Measurements from ENCODE around the gene DEDD. TPM values are rescaled to one million over a fixed set of nuclear protein-coding genes. Genes with fewer than 3 reads are reported as not detected.

DEDD gene, protein sequence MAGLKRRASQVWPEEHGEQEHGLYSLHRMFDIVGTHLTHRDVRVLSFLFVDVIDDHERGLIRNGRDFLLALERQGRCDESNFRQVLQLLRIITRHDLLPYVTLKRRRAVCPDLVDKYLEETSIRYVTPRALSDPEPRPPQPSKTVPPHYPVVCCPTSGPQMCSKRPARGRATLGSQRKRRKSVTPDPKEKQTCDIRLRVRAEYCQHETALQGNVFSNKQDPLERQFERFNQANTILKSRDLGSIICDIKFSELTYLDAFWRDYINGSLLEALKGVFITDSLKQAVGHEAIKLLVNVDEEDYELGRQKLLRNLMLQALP
- polyA plus RNA-seq: 10 to 100 TPM; 22.7 to 31.8 (median 24.6) TPM
- long read RNA-seq, donor 1: 0 reads
- long read RNA-seq, donor 2, partial matches to known transcripts: 0 of 5 reads
- long read RNA-seq, donor 2, other reads (novel, unspliced or antisense): 0 of 5 reads
- long read RNA-seq, donor 3, partial matches to known transcripts: 0 of 3 reads
- long read RNA-seq, donor 3, other reads (novel, unspliced or antisense): 0 of 3 reads
- long read RNA-seq, donor 4: 0 reads
- long read RNA-seq, donor 5: 0 reads
- long read RNA-seq, donor 6, partial matches to known transcripts: 0 of 4 reads
- long read RNA-seq, donor 6, other reads (novel, unspliced or antisense): 0 of 4 reads
- long read RNA-seq, donor 7: 0 reads
- long read RNA-seq, donor 8: 0 reads
- long read RNA-seq, donor 9: 0 reads
- long read RNA-seq, donor 10, transcript DEDD-202 (6 exons, 2,345 nt): major isoform, 6 of 6 reads
- long read RNA-seq, donor 10, partial matches to known transcripts: 0 of 6 reads
- long read RNA-seq, donor 10, other reads (novel, unspliced or antisense): 0 of 6 reads

DNA sequence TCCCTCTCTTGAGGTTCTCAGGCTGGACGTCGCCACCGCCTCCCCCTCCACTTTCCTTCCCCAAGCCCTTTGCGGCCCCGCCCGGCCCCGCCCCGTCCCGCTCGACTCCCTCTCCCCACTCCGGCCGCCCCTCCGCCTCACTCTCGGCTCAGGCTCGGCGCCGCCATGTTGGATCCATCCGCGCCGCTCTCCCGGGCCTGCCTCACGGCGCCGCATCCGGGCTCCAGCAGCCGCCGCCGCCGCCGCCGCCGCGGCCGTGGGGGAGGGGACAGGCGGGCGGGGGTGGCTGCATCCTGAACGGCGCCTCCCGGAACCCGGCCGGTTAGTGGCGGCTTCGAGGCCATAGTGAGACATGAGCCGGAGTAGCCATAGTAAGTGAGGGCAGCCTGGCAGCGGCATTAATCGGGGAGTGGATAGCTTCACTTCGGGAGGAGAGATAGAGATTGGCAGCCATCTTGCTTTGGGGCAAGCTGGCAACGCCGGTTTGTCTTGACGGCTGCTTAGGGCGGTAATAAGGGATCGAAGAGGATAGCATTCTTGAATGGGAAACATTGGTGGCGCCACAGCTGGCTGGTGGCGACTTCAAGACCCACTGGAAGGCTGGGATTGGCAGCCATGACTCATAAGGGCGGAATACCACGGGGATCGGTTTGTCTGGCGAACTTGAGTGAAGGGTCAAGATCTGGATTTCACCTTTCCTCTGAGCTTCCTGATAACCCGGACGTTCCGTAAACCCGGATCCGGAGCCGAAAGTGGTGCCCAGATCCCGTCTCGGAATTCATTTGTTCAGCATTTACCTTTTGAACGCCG, at the start of gene DEDD:
Gene DEDD (minus strand): TSS at position 258 of the 810 bp plus-strand sequence. CDS start 8,205 bp downstream, outside the sequence.
- 1% methylated on average over 64 to 68 of the region's 68 CpGs for WGBS, 3 donors
- FAIRE-seq (no peak), DNase-seq (peak; percentile 96 to 97)
- Histone ChIP-seq H3K9me3 (ENCODE audit: control insufficient read depth in 2 of 2, insufficient read depth in 1 of 2, low read depth in 1 of 2, low read length in 1 of 2) (no peaks in the 10 kb centered on the region), H3K27me3 (ENCODE audit: control insufficient read depth in 3 of 3, insufficient read depth in 3 of 3, low read length in 3 of 3) (no peaks in the 10 kb centered on the region), H3K4me3 (ENCODE audit: low read depth in 1 of 3, low read length in 3 of 3) (peak within 1 kb of the TSS; percentile 56 to 71 (median 71)), H3K36me3 (ENCODE audit: control insufficient read depth in 3 of 3, insufficient read depth in 2 of 3, low read depth in 1 of 3, low read length in 3 of 3) (peaks cover 0 to 16% (median 4%) of the 10 kb centered on the region in 3 donors), H3K27ac (ENCODE audit: low read depth in 1 of 3, low read length in 2 of 3) (peak within 1 kb of the TSS; percentile 84 to 88 (median 87)), H3K4me1 (ENCODE audit: control insufficient read depth in 3 of 3, insufficient read depth in 2 of 3, low read depth in 1 of 3, low read length in 2 of 3) (peaks cover 0 to 9% (median 6%) of the 10 kb centered on the region in 3 donors)

DNA sequence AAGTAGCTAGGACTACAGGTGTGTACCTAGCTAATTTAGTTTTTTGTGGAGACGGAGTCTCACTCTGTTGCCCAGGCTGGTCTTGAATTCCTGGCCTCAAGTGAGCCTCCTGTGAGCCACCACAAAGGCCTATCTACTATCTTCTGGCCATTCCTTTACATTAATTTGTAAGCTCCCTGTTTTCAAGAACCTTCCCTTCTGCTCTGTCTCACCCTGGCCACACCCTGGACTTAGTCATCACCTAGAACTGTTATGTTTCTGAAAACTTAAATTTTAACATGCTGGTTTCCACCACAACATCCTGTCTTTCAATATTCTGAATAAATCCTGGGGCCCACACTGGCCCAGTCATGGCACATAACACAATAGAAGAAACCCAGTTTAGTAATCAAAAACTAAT, 49.7 kb upstream of the DEDD start:
- peak in 1 of 2 donors; percentile 52 for DNase-seq
- Histone ChIP-seq H3K36me3 (ENCODE audit: control insufficient read depth in 3 of 3, insufficient read depth in 2 of 3, low read depth in 1 of 3, low read length in 3 of 3) (no peaks in the 10 kb centered on the region), H3K4me3 (ENCODE audit: low read depth in 1 of 3, low read length in 3 of 3) (no peak overlapping the region), H3K27me3 (ENCODE audit: control insufficient read depth in 3 of 3, insufficient read depth in 3 of 3, low read length in 3 of 3) (no peaks in the 10 kb centered on the region), H3K9me3 (ENCODE audit: control insufficient read depth in 2 of 2, insufficient read depth in 1 of 2, low read depth in 1 of 2, low read length in 1 of 2) (no peaks in the 10 kb centered on the region), H3K27ac (ENCODE audit: low read depth in 1 of 3, low read length in 2 of 3) (peak overlapping the region in 2 of 3 donors; percentile 61 to 82), H3K4me1 (ENCODE audit: control insufficient read depth in 3 of 3, insufficient read depth in 2 of 3, low read depth in 1 of 3, low read length in 2 of 3) (no peaks in the 10 kb centered on the region)
- no peak for FAIRE-seq
- 64 to 90% (median 78%) methylated on average over 1 of the region's 1 CpG for WGBS, 3 donors

DNA sequence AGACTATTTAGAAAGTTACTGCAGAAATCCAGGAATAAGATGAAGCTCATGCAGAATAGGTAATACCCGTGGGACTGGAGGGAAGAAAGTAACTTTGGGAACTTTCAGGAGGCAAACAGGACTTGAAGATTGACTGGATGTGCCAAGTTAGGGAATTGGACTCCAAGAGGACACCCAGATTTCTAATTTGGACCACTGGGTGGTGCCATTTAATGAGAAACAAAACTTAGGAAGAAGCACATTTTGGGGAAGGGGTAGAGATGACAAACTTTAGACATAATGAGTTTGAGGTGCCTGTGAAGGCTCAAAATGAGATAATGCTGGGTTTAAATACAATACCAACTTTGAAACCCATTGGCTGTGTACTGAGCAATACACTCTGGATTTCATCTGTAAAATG, 48.2 kb upstream of the DEDD start:
- Histone ChIP-seq H3K36me3 (ENCODE audit: control insufficient read depth in 3 of 3, insufficient read depth in 2 of 3, low read depth in 1 of 3, low read length in 3 of 3) (peaks cover 0 to 3% (median 0%) of the 10 kb centered on the region in 3 donors), H3K4me3 (ENCODE audit: low read depth in 1 of 3, low read length in 3 of 3) (no peak overlapping the region), H3K4me1 (ENCODE audit: control insufficient read depth in 3 of 3, insufficient read depth in 2 of 3, low read depth in 1 of 3, low read length in 2 of 3) (peaks cover 0 to 7% (median 0%) of the 10 kb centered on the region in 3 donors), H3K9me3 (ENCODE audit: control insufficient read depth in 2 of 2, insufficient read depth in 1 of 2, low read depth in 1 of 2, low read length in 1 of 2) (no peaks in the 10 kb centered on the region), H3K27ac (ENCODE audit: low read depth in 1 of 3, low read length in 2 of 3) (no peak overlapping the region), H3K27me3 (ENCODE audit: control insufficient read depth in 3 of 3, insufficient read depth in 3 of 3, low read length in 3 of 3) (no peaks in the 10 kb centered on the region)
- 71 to 76% (median 73%) methylated on average over 1 of the region's 1 CpG for WGBS, 3 donors
- no peak for FAIRE-seq
- DNase-seq: no peak

DNA sequence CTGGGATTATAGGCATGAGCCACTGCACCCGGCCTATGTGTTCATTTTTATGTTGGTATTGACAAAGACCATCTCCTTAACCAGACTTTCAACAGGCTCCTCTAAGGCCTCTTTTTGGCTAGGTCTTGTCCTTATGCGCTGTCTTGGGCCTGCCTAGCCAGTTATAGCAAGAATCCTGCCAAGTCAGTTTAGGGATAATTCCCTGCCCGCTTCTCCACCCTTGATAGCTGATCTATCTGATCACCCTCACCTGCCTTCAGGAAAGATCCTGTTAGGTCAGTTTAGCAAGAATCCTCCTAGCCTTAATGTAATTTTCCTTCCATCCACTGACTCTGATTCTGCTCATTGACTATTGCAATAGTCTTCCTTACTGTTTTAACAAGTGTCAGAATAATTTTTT, 47.2 kb upstream of the DEDD start:
- H3K27ac ChIP-seq (ENCODE audit: low read depth in 1 of 3, low read length in 2 of 3): no peak overlapping the region
- WGBS, 3 donors: 80 to 91% (median 89%) methylated on average over 3 of the region's 3 CpGs

DNA sequence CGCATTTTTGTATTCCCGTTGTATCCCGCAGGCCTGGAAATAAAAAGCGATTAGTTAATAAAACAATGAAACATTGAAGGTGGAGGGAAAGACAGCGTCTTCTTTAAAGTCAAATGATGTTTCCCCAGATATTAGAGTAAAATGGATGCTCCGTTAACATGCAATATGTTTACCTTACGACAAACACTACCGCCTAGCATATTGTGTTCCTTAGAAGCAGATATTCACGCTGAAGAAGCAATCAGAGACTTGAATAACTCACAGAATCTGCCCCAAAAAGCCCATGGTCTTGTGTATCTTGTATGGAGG, 45.4 kb upstream of the DEDD start:
- Histone ChIP-seq H3K27ac (ENCODE audit: low read depth in 1 of 3, low read length in 2 of 3) (peak overlapping the region; percentile 60 to 93 (median 76)), H3K4me3 (ENCODE audit: low read depth in 1 of 3, low read length in 3 of 3) (peak overlapping the region; percentile 65 to 94 (median 77)), H3K36me3 (ENCODE audit: control insufficient read depth in 3 of 3, insufficient read depth in 2 of 3, low read depth in 1 of 3, low read length in 3 of 3) (peaks cover 2 to 22% (median 10%) of the 10 kb centered on the region in 3 donors), H3K9me3 (ENCODE audit: control insufficient read depth in 2 of 2, insufficient read depth in 1 of 2, low read depth in 1 of 2, low read length in 1 of 2) (no peaks in the 10 kb centered on the region), H3K4me1 (ENCODE audit: control insufficient read depth in 3 of 3, insufficient read depth in 2 of 3, low read depth in 1 of 3, low read length in 2 of 3) (peaks cover 0 to 7% (median 3%) of the 10 kb centered on the region in 3 donors), H3K27me3 (ENCODE audit: control insufficient read depth in 3 of 3, insufficient read depth in 3 of 3, low read length in 3 of 3) (no peaks in the 10 kb centered on the region)
- DNase-seq (no peak), FAIRE-seq (no peak)
- WGBS, 3 donors: 20 to 56% (median 44%) methylated on average over 9 of the region's 9 CpGs

More for the DNA sequence above, 47.2 kb upstream of the DEDD start:
- Histone ChIP-seq H3K4me1 (ENCODE audit: control insufficient read depth in 3 of 3, insufficient read depth in 2 of 3, low read depth in 1 of 3, low read length in 2 of 3) (peaks cover 0 to 7% (median 0%) of the 10 kb centered on the region in 3 donors), H3K27me3 (ENCODE audit: control insufficient read depth in 3 of 3, insufficient read depth in 3 of 3, low read length in 3 of 3) (no peaks in the 10 kb centered on the region), H3K9me3 (ENCODE audit: control insufficient read depth in 2 of 2, insufficient read depth in 1 of 2, low read depth in 1 of 2, low read length in 1 of 2) (no peaks in the 10 kb centered on the region), H3K36me3 (ENCODE audit: control insufficient read depth in 3 of 3, insufficient read depth in 2 of 3, low read depth in 1 of 3, low read length in 3 of 3) (peaks cover 0 to 11% (median 5%) of the 10 kb centered on the region in 3 donors), H3K4me3 (ENCODE audit: low read depth in 1 of 3, low read length in 3 of 3) (no peak overlapping the region)
- FAIRE-seq: no peak
- DNase-seq: no peak

DNA sequence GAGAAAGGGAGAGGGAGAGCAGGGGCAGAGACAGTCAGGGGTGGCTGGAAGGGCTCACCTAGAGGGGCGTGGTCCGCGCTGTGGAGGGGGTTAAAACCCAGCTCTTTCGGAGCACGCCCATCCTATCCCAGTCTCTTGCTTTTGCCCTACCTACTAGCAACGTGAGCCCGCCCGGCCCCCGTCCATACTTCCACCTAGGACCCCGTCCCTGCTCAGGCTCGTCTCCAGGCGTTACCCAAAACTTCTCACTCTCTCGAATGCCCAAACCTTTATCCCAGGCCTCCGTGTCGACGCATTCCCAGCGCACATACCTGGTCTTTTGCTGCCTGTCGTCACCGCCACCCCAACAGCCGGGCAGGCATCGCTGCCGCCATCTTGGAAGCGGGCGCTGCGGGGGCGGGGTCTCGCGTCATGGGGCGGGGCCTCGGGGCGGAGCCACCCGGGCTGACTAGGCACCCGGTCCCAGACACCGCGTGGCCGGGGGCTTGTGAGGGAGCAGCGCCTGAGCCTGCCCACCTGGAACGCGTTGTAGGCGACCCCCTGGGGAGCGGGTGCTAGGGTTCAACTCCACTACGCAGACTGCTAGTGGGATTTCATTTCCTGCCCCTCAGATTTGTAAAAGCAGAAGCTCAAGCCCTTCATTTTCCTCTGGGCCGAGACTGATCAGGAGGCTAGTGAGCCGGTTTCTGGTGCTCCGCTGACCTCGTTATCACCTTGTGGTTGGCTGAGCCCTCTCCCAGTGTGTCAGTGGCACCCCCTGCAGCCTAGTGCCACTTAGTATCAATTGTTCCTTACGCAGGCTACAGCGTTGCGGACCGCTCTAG, 44.9 kb upstream of the DEDD start, which contains the start of gene B4GALT3:
Gene B4GALT3 (minus strand): TSS at position 396 of the 824 bp plus-strand sequence. CDS start 1,447 bp downstream, outside the sequence.
- no peak for FAIRE-seq
- Histone ChIP-seq H3K9me3 (ENCODE audit: control insufficient read depth in 2 of 2, insufficient read depth in 1 of 2, low read depth in 1 of 2, low read length in 1 of 2) (no peaks in the 10 kb centered on the region), H3K27me3 (ENCODE audit: control insufficient read depth in 3 of 3, insufficient read depth in 3 of 3, low read length in 3 of 3) (no peaks in the 10 kb centered on the region), H3K4me3 (ENCODE audit: low read depth in 1 of 3, low read length in 3 of 3) (peak within 1 kb of the TSS; percentile 65 to 94 (median 77)), H3K36me3 (ENCODE audit: control insufficient read depth in 3 of 3, insufficient read depth in 2 of 3, low read depth in 1 of 3, low read length in 3 of 3) (peaks cover 4 to 26% (median 10%) of the 10 kb centered on the region in 3 donors), H3K4me1 (ENCODE audit: control insufficient read depth in 3 of 3, insufficient read depth in 2 of 3, low read depth in 1 of 3, low read length in 2 of 3) (peaks cover 0 to 7% (median 3%) of the 10 kb centered on the region in 3 donors), H3K27ac (ENCODE audit: low read depth in 1 of 3, low read length in 2 of 3) (peak within 1 kb of the TSS; percentile 60 to 93 (median 76))
- peak; percentile 83 to 96 for DNase-seq
- 2 to 5% (median 4%) methylated on average over 46 to 50 of the region's 50 CpGs for WGBS, 3 donors

DNA sequence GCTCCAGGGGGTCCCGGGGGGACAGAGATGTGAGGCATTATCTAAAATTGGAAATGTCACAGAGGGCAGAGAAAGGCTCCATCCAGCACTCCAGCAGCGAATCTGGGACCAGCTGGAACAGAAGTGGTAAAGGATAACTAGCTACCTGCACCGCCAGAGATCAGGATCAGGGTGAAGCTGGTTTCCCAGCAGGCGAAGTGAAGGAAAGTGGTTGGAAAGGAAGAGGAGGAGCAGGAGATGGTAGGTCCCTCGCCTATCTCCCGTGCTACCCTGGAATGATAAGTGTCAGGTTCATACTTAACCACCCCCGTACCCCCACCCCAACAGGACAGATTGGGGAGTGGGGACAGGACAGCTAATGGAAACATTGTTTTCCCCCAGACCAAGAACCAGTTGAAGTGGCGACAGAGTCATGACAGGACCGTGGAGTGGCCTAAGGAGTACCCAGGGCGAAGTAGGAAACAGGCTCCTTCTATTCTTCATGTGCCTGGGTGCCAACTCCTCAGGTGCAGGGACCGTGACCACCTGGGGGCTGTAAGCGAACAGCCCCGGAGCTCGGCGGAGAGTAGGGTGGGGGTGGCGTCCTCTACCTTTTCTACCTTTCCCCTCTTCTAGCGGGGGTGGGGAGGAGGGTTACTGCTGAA, 44.1 kb upstream of the DEDD start:
- Histone ChIP-seq H3K4me3 (ENCODE audit: low read depth in 1 of 3, low read length in 3 of 3) (peak overlapping the region; percentile 65 to 94 (median 77)), H3K4me1 (ENCODE audit: control insufficient read depth in 3 of 3, insufficient read depth in 2 of 3, low read depth in 1 of 3, low read length in 2 of 3) (peaks cover 0 to 7% (median 3%) of the 10 kb centered on the region in 3 donors), H3K27ac (ENCODE audit: low read depth in 1 of 3, low read length in 2 of 3) (peak overlapping the region; percentile 56 to 93 (median 76)), H3K36me3 (ENCODE audit: control insufficient read depth in 3 of 3, insufficient read depth in 2 of 3, low read depth in 1 of 3, low read length in 3 of 3) (peaks cover 4 to 33% (median 10%) of the 10 kb centered on the region in 3 donors), H3K27me3 (ENCODE audit: control insufficient read depth in 3 of 3, insufficient read depth in 3 of 3, low read length in 3 of 3) (no peaks in the 10 kb centered on the region), H3K9me3 (ENCODE audit: control insufficient read depth in 2 of 2, insufficient read depth in 1 of 2, low read depth in 1 of 2, low read length in 1 of 2) (no peaks in the 10 kb centered on the region)
- DNase-seq (no peak), FAIRE-seq (no peak)
- 9 to 14% (median 13%) methylated on average over 16 to 17 of the region's 17 CpGs for WGBS, 3 donors

Measured in small intestine (tissue), 16 donors.